Omental fat pad (tissue), 4 donors: ENCODE results near the gene CCDC92B. TPM values are rescaled to one million over a fixed set of nuclear protein-coding genes. Genes with fewer than 3 reads are reported as not detected.

Experiments used
- ATAC-seq: fragments of 150-250 bp; one replicate; pipeline ENCODE4 v1.9.1; 2016; ENCODE audit warnings: mild to moderate bottlenecking, moderate library complexity; ENCODE audit not compliant: low FRiP score
- DNase-seq: peaks from one replicate; pipeline ENCODE4 v3.0.0-alpha.2; 2019; ENCODE audit warnings: low spot score
- CTCF ChIP-seq, 3 donors: fragments of 450-650 bp; IDR thresholded peaks; one replicate each; pipeline ENCODE4 v1.5.1; 2016 to 2017; ENCODE audit warnings: antibody characterized with exemption in 3 of 3, mild to moderate bottlenecking in 3 of 3, moderate library complexity in 2 of 3
- total RNA-seq, 4 donors: library from RNA; depleted of rRNA; stranded (reverse); fragments of >200 nt; gene quantifications; one replicate each; pipeline ENCODE4 v1.1.0, GENCODE V29; 2016

The CCDC92B gene
- total RNA-seq = not detected

- no peak for ATAC-seq
- no peak for TF ChIP-seq CTCF (IDR thresholded peaks at IDR 0.05)
- no peak for DNase-seq
Observed at GRCh38 chr17:2749058-2749783, at the start of gene CCDC92B. Gene CCDC92B (minus strand): TSS chr17:2749652. CDS start chr17:2735145, 14,507 bp downstream.

GRCh38 chr17:2798678-2799077 lies 49.2 kb upstream of the CCDC92B start:
- ATAC-seq (no peak), DNase-seq (no peak)
- TF ChIP-seq CTCF (IDR thresholded peaks at IDR 0.05) = no peak

- TF ChIP-seq CTCF (IDR thresholded peaks at IDR 0.05) = no peak
- DNase-seq (no peak), ATAC-seq (no peak)
Observed at GRCh38 chr17:2798188-2798587, 48.7 kb upstream of the CCDC92B start.

- DNase-seq = no peak
- TF ChIP-seq CTCF (IDR thresholded peaks at IDR 0.05) = no peak
- no peak for ATAC-seq
Observed at GRCh38 chr17:2797637-2798036, 48.2 kb upstream of the CCDC92B start.

- ATAC-seq (no peak), DNase-seq (no peak)
- TF ChIP-seq CTCF (IDR thresholded peaks at IDR 0.05) = no peak
Observed at GRCh38 chr17:2797226-2797625, 47.8 kb upstream of the CCDC92B start.

GRCh38 chr17:2796164-2797125 lies 47.0 kb upstream of the CCDC92B start, which contains the start of gene RAP1GAP2:
Gene RAP1GAP2 (plus strand): TSS chr17:2796438. CDS start chr17:2796528, 90 bp downstream.
- no peak for TF ChIP-seq CTCF (IDR thresholded peaks at IDR 0.05)
- DNase-seq (no peak), ATAC-seq (no peak)
